Thyroid gland (tissue), 4 donors: Measurements from ENCODE around the gene ANKRD1.

Experiments
- CTCF ChIP-seq, 6 experiments: fragments of 200-600 bp in 3 of 6; fragments of 450-650 bp in 3 of 6; sonication (generic) in 3 of 6; IDR thresholded peaks; one replicate each; pipeline ENCODE4 v1.5.1; 2016 to 2019; ENCODE audit warnings: antibody characterized with exemption in 6 of 6, mild to moderate bottlenecking in 2 of 6, inconsistent platforms in 1 of 6, moderate library complexity in 1 of 6
- POLR2A ChIP-seq, 2 donors: fragments of 450-650 bp; IDR thresholded peaks; one replicate each; pipeline ENCODE4 v1.6.1; 2017; ENCODE audit warnings: antibody characterized with exemption in 2 of 2, mild to moderate bottlenecking in 2 of 2, moderate library complexity in 1 of 2

GRCh38 chr10:90912174-90912573 is 8.7 kb downstream of the ANKRD1 start:
- TF ChIP-seq CTCF (IDR thresholded peaks at IDR 0.05) (no peak), POLR2A (IDR thresholded peaks at IDR 0.05) (no peak)
